Dendritic cell treated with granulocyte-macrophage colony-stimulating factor and Interleukin-4, amounts not matched to agents 40 ng/mL and 50 ng/mL, for 4 days (primary cell): Measurements from ENCODE around the gene GIPR.

ENCODE experiments used
- H3K27ac Mint-ChIP-seq: one replicate; pipeline ENCODE4 v1.8.0; 2022; ENCODE audit warnings: mild to moderate bottlenecking, mixed read lengths
- H3K27me3 Mint-ChIP-seq: one replicate; pipeline ENCODE4 v1.8.0; 2022; ENCODE audit warnings: mild to moderate bottlenecking, mixed read lengths
- H3K36me3 Mint-ChIP-seq: one replicate; pipeline ENCODE4 v1.8.0; 2022; ENCODE audit warnings: low read depth, mixed read lengths
- H3K4me1 Mint-ChIP-seq: one replicate; pipeline ENCODE4 v1.8.0; 2022; ENCODE audit warnings: low read depth, mixed read lengths
- H3K4me3 Mint-ChIP-seq: one replicate; pipeline ENCODE4 v1.8.0; 2022; ENCODE audit warnings: mild to moderate bottlenecking, moderate library complexity, mixed read lengths
- H3K9me3 Mint-ChIP-seq: one replicate; pipeline ENCODE4 v1.8.0; 2022; ENCODE audit warnings: mixed read lengths
- intact Hi-C: fragments of 100-400 bp; cut with micrococcal nuclease; formaldehyde crosslinking; loops from one replicate; pipeline ENCODE4 v1.15.0; 2022

GIPR gene

DNA sequence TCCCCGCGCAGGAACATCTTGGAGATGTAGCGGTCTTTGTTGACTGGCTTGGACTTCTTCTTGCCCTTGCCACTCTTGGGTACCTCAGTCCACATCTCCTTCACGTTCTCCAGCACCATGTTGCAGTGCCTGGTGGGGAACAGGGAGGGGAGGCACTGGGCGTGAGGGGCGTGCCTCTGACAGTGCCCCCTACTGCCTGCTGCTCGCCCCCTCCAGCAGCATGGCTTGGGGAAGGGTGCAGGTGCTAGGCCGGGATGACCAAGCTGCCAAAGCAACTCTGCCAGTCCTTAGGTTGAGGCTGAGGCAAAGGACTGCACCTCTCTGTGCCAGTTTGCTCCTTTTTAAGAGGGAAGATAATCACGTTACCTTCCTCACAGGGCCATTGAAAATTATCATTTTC is 19.6 kb downstream of the GIPR start:
- H3K36me3 Mint-ChIP-seq, result peaks cover 76% of the 10 kb centered on the region

DNA sequence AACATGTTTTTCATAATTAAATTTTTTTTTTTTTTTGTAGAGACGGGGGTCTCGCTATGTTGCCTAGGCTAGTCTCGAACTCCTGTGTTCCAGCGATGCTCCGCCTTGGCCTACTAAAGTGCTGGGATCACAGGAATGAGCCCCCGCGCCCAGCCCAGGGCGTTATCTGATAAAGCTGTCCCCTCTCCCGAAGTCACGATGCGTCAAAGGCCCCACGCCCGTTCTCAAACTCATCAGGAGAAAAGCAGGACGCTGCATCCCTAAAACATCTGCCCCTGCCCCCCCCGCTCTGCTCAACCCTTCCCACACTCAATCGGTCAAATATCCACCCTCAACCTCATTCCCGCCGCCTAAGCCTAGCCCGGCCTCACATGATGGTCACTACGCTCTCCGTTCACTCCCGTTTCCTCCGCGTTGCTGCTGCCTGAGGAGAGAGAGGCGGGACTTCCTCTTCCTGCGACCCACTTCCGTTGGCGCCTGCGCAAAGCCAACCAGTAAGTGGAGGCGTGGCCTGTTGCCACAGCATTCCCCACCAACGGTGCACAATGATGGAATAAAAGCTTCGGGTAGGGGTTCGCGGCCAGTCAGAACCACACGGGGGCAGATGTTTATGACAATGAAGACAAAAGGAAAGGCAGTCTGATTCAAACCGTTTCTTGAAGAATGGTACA is 23.6 kb downstream of the GIPR start, which contains the start of gene SNRPD2:
Gene SNRPD2 (minus strand): TSS at position 438 of the 671 bp plus-strand sequence. CDS start 65 bp downstream, at position 373.
- Mint-ChIP-seq H3K27me3 (no peaks in the 10 kb centered on the region), H3K9me3 (no peaks in the 10 kb centered on the region), H3K4me3 (peak within 1 kb of the TSS; percentile 96), H3K36me3 (peaks cover 59% of the 10 kb centered on the region), H3K27ac (peak within 1 kb of the TSS; percentile 87), H3K4me1 (peaks cover 14% of the 10 kb centered on the region)
- intact Hi-C loops, result loop anchor here (1.0 kb wide), 1 partner anchor 26 kb away; no protein-coding TSS in a partner anchor

More for the DNA sequence above, 19.6 kb downstream of the GIPR start:
- intact Hi-C loops, result no loop called here
- Mint-ChIP-seq H3K4me1 (peaks cover 5% of the 10 kb centered on the region), H3K27ac (no peak overlapping the region), H3K27me3 (peaks cover 2% of the 10 kb centered on the region), H3K4me3 (no peak overlapping the region), H3K9me3 (no peaks in the 10 kb centered on the region)

DNA sequence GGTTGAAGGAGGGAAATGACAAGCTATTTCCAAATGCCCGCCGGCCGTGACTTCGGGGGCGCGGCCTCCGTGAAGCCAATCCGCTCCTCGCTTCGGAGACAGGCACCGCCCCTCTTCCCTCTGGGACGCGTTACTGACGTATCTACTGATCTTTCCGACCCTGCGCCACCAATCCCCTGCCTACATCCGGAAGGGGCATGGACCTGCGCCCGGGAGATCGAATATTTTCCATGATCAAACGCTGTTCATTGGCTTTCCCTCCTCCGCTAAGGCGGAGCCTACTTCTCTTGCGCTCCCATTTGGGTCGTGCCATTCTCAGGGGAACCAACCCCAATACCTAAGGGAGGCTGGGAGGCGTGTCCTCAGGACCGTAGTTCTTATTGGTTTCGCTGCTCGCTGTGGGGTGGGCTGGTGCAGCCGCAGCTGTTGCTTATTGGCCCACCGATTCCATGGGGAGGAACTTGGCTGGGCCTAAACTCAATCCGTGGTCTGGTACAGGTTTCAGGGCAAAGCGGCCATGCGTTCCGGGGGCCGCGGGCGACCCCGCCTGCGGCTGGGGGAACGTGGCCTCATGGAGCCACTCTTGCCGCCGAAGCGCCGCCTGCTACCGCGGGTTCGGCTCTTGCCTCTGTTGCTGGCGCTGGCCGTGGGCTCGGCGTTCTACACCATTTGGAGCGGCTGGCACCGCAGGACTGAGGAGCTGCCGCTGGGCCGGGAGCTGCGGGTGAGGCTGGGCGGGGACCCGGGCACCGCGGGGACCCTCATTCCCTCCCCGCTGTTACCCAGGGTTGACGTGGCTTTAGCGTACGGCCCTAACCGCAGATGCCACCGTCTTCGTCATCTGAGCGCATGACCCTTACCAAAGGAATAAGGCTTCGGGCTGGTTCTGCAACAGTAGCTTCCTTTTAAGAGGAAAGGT is 24.4 kb downstream of the GIPR start, which contains the start of gene QPCTL:
Gene QPCTL (plus strand): TSS at position 480 of the 919 bp plus-strand sequence. CDS start 38 bp downstream, at position 518.
- Mint-ChIP-seq H3K4me3 (peak within 1 kb of the TSS; percentile 96), H3K9me3 (no peaks in the 10 kb centered on the region), H3K36me3 (peaks cover 59% of the 10 kb centered on the region), H3K27ac (peak within 1 kb of the TSS; percentile 87), H3K27me3 (no peaks in the 10 kb centered on the region), H3K4me1 (peaks cover 14% of the 10 kb centered on the region)
- intact Hi-C loops, result loop anchor here (1.0 kb wide), 1 partner anchor 25 kb away; no protein-coding TSS in a partner anchor

DNA sequence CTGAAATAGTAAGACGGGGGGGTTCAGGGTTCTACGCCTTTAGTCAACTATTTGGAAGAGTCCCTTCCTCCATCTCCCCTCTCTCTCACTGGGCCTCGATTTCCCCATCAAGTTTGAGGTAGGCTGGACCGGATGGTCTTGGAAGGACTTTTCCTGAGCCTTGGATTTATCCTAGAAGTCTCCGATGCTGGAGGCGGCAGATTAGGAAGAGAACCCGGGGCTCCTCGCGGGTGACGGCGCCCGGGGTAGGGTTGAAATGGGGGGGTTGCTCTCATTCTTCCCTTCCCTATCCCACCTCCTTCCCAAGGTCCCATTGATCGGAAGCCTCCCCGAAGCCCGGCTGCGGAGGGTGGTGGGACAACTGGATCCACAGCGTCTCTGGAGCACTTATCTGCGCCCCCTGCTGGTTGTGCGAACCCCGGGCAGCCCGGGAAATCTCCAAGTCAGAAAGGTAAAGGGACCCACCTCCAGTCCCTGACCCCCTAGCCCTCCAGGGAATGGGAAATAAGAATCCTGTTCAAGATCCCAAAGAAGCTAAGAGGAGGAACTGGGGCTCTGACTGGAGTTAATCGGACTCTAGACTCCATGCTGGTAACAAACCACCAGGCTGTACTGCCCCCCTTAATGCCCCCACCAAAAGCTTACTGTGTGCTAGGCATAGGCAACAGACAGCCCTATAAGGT is 25.2 kb downstream of the GIPR start:
- H3K4me3 Mint-ChIP-seq, result peak overlapping the region; percentile 96
- intact Hi-C loops, result no loop called here
- peak overlapping the region; percentile 87 for H3K27ac Mint-ChIP-seq
- H3K36me3 Mint-ChIP-seq, result peaks cover 58% of the 10 kb centered on the region
- H3K9me3 Mint-ChIP-seq, result no peaks in the 10 kb centered on the region
- H3K27me3 Mint-ChIP-seq, result no peaks in the 10 kb centered on the region
- peaks cover 14% of the 10 kb centered on the region for H3K4me1 Mint-ChIP-seq

DNA sequence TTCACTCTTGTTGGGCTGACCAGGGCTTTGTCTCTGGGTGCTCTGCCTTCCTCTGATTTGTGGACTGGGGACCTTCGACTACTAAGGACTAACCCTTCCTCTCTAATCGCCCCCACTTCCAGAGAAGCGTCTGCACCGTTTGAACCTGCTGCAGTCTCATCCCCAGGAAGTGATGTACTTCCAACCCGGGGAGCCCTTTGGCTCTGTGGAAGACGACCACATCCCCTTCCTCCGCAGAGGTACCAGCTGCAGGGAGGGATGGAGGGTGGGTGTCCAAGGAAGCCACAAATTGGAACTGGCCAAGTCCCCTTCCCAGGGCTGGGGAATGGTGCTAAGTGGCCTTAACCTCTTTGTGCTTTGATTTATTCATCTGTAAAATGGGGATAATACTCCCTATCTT is 33.7 kb downstream of the GIPR start:
- intact Hi-C loops, result no loop called here
- no peaks in the 10 kb centered on the region for H3K9me3 Mint-ChIP-seq
- H3K36me3 Mint-ChIP-seq, result peaks cover 67% of the 10 kb centered on the region
- H3K27ac Mint-ChIP-seq, result no peak overlapping the region
- H3K27me3 Mint-ChIP-seq, result no peaks in the 10 kb centered on the region
- no peak overlapping the region for H3K4me3 Mint-ChIP-seq
- H3K4me1 Mint-ChIP-seq, result no peaks in the 10 kb centered on the region

DNA sequence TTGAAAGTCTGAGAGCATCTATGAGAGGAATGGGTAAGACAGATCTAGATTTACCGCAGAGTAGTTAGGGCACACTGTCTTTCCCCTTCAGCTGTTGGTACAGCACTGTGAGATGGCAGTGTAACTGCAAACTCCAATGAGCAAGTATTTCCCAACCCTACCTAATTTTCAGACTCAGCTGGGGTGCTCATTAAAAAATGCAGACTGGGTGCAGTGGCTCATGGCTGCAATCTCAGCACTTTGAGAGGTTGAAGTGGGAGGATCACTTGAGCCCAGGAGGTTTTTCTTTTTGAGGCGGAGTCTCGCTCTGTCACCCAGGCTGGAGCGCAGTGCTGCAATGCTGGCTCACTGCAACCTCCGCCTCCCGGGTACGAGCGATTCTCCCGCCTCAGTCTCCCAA is 37.1 kb downstream of the GIPR start:
- intact Hi-C loops, result no loop called here
- Mint-ChIP-seq H3K9me3 (no peaks in the 10 kb centered on the region), H3K4me1 (no peaks in the 10 kb centered on the region), H3K27ac (no peak overlapping the region), H3K27me3 (no peaks in the 10 kb centered on the region), H3K36me3 (peaks cover 64% of the 10 kb centered on the region), H3K4me3 (no peak overlapping the region)

DNA sequence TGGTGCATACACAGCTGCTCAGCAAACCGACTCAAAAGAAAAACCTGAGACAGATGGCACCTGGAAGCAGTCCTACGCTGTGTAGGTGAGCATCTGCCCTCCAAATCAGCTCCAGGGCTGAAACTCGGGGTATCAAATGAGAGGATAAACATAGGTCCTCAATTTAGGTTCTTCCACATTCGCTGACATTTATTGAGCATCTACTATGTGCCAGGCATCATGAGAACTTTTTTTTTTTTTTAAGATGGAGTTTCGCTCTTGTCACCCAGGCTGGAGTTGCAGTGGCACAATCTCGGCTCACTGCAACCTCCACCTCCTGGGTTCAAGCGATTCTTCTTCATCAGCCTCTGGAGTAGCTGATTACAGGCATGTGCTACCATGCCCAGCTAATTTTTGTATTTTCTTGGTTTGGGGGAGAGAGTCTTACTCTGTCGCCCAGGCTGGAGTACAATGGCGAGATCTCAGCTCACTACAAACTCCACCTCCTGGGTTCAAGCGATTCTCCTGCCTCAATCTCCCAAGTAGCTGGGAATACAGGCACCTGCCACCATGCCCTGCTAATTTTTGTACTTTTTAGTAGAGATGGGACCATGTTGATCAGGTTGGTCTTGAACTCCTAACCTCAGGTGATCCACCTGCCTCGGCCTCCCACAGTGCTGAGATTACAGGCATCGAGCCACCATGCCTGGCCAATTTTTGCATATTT is 37.8 kb downstream of the GIPR start:
- Mint-ChIP-seq H3K27me3 (no peaks in the 10 kb centered on the region), H3K9me3 (no peaks in the 10 kb centered on the region), H3K36me3 (peaks cover 69% of the 10 kb centered on the region), H3K27ac (no peak overlapping the region), H3K4me1 (no peaks in the 10 kb centered on the region), H3K4me3 (no peak overlapping the region)
- intact Hi-C loops, result no loop called here

DNA sequence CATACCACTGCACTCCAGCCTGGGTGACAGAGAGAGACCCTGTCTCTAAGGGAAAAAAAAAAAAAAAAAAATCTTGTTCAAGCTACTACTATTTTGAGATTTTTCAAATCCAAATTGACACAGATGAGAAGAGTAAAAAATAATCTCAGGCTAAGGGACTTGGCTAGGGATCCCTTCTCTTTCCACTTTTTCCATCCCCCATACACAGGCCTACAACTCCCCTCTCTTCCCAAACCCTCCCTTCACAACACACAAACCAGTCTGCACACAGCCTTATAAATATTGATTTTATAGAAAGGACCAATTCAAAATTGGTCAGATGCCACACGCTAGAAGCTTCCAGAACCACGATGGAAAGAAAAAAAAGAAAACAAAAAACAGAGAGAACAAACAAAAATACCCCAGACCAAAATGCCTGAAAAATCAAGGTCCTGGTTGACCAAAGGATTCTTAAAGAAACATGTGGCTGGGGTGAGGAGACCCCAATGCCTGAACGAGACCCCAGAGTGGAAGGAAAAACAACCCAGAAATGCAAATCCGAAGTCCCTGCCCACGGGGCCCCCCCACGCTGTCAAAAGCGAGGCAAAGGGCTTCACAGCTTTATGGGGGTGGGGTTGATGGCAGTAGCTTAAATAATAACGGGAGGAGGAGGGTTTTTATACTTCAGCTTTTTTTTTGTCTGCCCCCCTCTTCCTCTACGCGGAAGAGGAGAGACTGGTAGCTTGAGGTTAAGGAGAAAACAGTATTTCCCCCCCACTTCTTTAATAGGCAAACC is 42.5 kb downstream of the GIPR start:
- H3K4me1 Mint-ChIP-seq, result peaks cover 20% of the 10 kb centered on the region
- no peak overlapping the region for H3K4me3 Mint-ChIP-seq
- H3K27me3 Mint-ChIP-seq, result no peaks in the 10 kb centered on the region
- intact Hi-C loops, result no loop called here
- no peaks in the 10 kb centered on the region for H3K9me3 Mint-ChIP-seq
- peaks cover 54% of the 10 kb centered on the region for H3K36me3 Mint-ChIP-seq
- H3K27ac Mint-ChIP-seq, result no peak overlapping the region

DNA sequence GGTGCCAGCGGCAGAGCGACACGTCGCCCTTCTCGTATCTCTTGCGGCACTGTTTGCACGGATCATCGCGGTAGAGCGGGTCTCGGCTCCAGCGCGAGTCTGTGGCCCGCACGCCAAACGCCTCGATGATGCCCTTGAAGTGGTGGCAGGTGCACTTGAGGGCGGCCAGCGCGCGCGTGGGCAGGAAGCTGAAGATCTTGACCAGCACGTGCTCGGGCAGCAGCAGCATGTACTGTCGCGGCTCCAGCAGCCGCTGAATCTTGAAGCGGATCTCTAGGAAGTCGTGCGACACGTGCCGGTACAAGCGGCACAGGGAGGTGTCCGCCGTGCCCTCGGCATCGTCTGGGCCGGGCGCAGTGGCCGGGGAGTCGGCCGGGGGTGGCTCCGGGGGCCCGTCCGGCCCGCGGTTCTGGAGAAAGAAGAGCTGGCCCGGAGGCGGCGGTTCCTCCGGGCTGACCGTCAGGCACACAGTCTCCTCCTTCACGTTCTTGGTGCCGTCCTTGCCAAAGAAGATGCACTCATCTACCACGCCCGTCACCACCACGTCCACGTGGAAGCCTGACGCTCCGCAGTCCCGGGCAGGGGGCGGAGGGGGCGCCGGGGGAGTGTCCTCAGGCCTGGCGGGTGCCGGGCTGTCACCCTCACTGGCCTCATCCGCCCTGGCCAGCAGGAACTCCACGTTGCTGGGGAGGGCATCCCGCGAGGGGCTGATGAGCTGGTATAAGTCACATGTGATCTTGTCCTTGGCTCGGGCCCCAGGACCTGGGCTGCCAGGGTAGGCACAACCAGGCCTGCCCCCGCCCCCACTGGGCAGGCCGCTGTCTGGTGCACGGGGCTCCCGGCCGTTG is 44.1 kb downstream of the GIPR start:
- peaks cover 36% of the 10 kb centered on the region for H3K4me1 Mint-ChIP-seq
- H3K27ac Mint-ChIP-seq, result no peak overlapping the region
- intact Hi-C loops, result no loop called here
- H3K9me3 Mint-ChIP-seq, result no peaks in the 10 kb centered on the region
- peaks cover 57% of the 10 kb centered on the region for H3K36me3 Mint-ChIP-seq
- no peaks in the 10 kb centered on the region for H3K27me3 Mint-ChIP-seq
- H3K4me3 Mint-ChIP-seq, result no peak overlapping the region

DNA sequence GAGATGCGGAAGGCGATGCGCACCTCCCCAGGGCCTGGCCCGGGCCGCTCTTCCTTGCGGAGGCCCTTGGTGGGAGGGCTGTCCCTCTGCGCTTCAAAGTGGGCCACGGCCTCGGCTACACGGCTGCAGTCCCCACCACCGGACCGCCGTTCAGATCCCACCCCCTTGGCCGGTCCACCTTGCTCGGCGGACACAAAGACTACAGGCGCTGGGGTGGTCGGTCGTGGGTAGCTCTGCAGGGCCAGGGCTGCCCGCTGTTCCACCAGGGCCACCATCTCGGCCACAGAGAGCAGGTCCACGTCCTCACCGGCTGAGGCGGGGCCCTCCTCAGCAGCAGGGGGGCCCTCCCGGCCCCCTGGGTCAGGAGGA is 44.7 kb downstream of the GIPR start:
- no peak overlapping the region for H3K4me3 Mint-ChIP-seq
- H3K27me3 Mint-ChIP-seq, result no peaks in the 10 kb centered on the region
- H3K9me3 Mint-ChIP-seq, result no peaks in the 10 kb centered on the region
- peaks cover 37% of the 10 kb centered on the region for H3K4me1 Mint-ChIP-seq
- H3K36me3 Mint-ChIP-seq, result peaks cover 62% of the 10 kb centered on the region
- intact Hi-C loops, result no loop called here
- H3K27ac Mint-ChIP-seq, result no peak overlapping the region

DNA sequence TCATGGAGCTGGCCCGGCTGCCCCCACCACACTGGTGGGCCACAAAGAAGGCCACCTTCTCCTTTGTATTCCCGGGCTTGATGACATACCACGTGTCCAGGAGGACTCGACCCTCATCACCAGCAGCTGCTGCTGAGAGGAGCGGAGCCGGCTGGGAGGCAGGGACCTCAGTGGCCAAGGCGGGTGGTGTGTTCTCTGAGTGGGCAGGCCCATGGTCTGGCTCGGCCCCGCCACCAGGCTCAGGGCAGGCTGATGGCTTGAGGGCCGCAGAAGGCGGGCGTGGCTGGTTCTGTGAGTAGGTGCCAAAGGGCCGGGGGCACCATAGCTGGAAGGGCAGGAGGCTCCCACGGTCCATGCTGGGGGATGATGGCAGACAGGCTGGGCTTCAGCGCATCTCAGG is 45.1 kb downstream of the GIPR start:
- Mint-ChIP-seq H3K27ac (no peak overlapping the region), H3K4me3 (no peak overlapping the region), H3K4me1 (peaks cover 41% of the 10 kb centered on the region), H3K9me3 (no peaks in the 10 kb centered on the region), H3K36me3 (peaks cover 61% of the 10 kb centered on the region), H3K27me3 (no peaks in the 10 kb centered on the region)
- intact Hi-C loops, result no loop called here

DNA sequence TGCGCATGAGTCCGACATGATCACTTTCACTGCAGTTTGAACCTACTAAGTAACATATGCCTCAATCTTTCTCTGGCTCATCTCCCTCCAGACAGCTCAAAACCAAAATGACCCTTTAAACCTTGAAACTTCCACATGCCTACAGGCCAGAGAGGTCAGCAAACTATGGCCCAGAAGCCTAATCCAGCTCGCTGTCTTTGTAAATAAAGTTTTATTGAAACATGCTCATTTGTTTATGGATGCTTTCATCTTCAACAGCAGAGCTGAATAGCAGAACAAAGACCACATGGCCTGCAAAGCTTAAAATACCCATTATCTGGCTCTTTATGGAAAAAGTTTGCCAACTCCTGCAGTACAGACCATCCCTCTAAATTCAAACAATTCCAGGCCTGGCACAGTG is 47.1 kb downstream of the GIPR start:
- H3K36me3 Mint-ChIP-seq, result peaks cover 62% of the 10 kb centered on the region
- peaks cover 49% of the 10 kb centered on the region for H3K4me1 Mint-ChIP-seq
- no peak overlapping the region for H3K27ac Mint-ChIP-seq
- H3K27me3 Mint-ChIP-seq, result no peaks in the 10 kb centered on the region
- no peak overlapping the region for H3K4me3 Mint-ChIP-seq
- no peaks in the 10 kb centered on the region for H3K9me3 Mint-ChIP-seq
- intact Hi-C loops, result no loop called here
